Natural killer cell (primary cell): ENCODE results near the gene FIBCD1. TPM values are rescaled to one million over a fixed set of nuclear protein-coding genes. Genes with fewer than 3 reads are reported as not detected.

Experiments
- ATAC-seq, 3 donors: fragments of 150-1000 bp in 2 of 3; fragments of 200-7000 bp in 1 of 3; cut with Tn5 transposase; 1 replicate in 1 of 3; 2 replicates in 2 of 3; pipeline ENCODE4 v1.10.0; 2021; ENCODE audit warnings: mild to moderate bottlenecking in 2 of 3, moderate library complexity in 2 of 3
- DNase-seq, 2 donors: peaks; one replicate each; pipeline versions ENCODE4 v3.0.0 to v3.0.0-alpha.2; 2013 to 2021; ENCODE audit warnings: mixed read lengths in 1 of 2
- H3K27ac ChIP-seq: one replicate; pipeline ENCODE4 v1.5.1; 2013; ENCODE audit warnings: mild to moderate bottlenecking, low read length
- H3K27me3 ChIP-seq: one replicate; pipeline ENCODE4 v1.6.1; 2013; ENCODE audit warnings: low read length; ENCODE audit not compliant: control insufficient read depth, insufficient read depth
- H3K36me3 ChIP-seq: one replicate; pipeline ENCODE4 v1.6.1; 2013; ENCODE audit warnings: low read length; ENCODE audit not compliant: control insufficient read depth, insufficient read depth
- H3K4me1 ChIP-seq: one replicate; pipeline ENCODE4 v1.6.1; 2013; ENCODE audit warnings: low read length; ENCODE audit not compliant: control insufficient read depth, insufficient read depth
- H3K4me3 ChIP-seq: one replicate; pipeline ENCODE4 v1.5.1; 2013; ENCODE audit warnings: low read length
- H3K9me3 ChIP-seq: one replicate; pipeline ENCODE4 v1.6.1; 2013; ENCODE audit warnings: low read length; ENCODE audit not compliant: control insufficient read depth, insufficient read depth
- H3K27ac Mint-ChIP-seq, 2 donors: one replicate each; pipeline ENCODE4 v1.8.0; 2022; ENCODE audit warnings: mild to moderate bottlenecking in 2 of 2, mixed read lengths in 2 of 2, moderate library complexity in 1 of 2
- H3K27me3 Mint-ChIP-seq, 2 donors: one replicate each; pipeline ENCODE4 v1.8.0; 2022; ENCODE audit warnings: low read depth in 2 of 2, mixed read lengths in 2 of 2
- H3K36me3 Mint-ChIP-seq: one replicate; pipeline ENCODE4 v1.8.0; 2022; ENCODE audit warnings: mixed read lengths
- H3K4me1 Mint-ChIP-seq, 2 donors: one replicate each; pipeline ENCODE4 v1.8.0; 2022; ENCODE audit warnings: mixed read lengths in 2 of 2
- H3K4me3 Mint-ChIP-seq: one replicate; pipeline ENCODE4 v1.8.0; 2022; ENCODE audit warnings: mild to moderate bottlenecking, moderate library complexity, mixed read lengths
- H3K9me3 Mint-ChIP-seq, 2 donors: one replicate each; pipeline ENCODE4 v1.8.0; 2022; ENCODE audit warnings: mixed read lengths in 2 of 2
- WGBS: methylation state at CpG from one replicate; pipeline ENCODE4 v1.1.7; 2013; ENCODE audit warnings: missing lambda C conversion rate; ENCODE audit not compliant: insufficient coverage; 5-methylcytosine and 5-hydroxymethylcytosine counted together
- intact Hi-C: fragments of 100-400 bp; cut with micrococcal nuclease; formaldehyde crosslinking; loops from one replicate; pipeline ENCODE4 v1.14.2; 2022
- total RNA-seq, 4 donors: library from RNA; stranded (reverse); fragments of 120-200 nt in 1 of 4; gene quantifications; one replicate each; pipeline versions ENCODE4 v1.2.3 to v1.2.4, GENCODE V29; 2013 to 2022
- TF ChIP-seq, protein P1 (sequence below): fragments of 200-600 bp; IDR thresholded peaks from one replicate; pipeline ENCODE4 v1.8.0; 2022; ENCODE audit warnings: antibody characterized with exemption

FIBCD1 gene
- total RNA-seq, 3 donors from 2014 or later (not counting 1 experiment from before 2014, with no cell fraction given), result not detected

DNA sequence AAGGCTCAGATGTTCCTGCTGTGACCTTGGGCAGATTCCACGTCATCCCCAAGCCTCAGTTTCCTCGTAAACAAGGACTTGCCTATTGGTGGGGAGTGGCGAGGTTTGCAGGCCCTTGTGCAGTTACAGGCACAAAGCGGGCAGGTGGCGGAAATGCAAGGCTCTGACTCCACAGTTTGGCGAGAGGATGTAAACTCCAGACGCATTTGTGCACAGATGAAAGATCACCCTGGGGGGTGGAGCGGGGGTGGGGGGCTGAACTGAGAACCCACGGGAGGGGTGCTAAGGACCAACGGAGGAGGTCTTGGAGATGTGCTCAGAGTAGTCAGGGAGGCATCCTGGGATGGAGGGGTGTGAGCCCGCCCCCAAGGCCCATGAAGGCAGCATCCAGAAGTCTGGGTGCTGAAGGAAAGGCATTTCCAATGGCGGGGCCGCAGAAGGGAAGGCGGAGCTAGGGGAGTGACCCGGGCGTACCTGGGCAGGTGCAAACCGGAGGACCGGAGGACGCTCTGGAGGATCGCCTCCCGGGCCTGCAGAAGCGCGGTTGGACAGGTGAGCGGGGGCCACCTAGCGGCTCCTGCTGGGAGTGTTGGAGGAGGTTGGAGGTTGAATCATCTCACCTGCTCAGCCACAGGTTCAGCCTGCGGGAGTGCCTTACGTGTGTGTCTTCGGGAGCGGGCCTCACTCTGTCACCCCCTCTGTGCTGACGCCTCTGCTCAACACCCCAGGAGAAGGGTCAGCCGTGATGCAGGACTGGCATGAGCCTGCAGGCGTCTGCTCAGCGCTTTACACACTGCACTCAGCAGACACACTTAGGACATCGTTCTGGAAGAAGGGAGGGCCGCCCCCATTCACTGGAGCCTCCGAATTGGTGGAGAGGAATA is 1.9 kb upstream of the FIBCD1 start:
- peaks cover 12% of the 10 kb centered on the region for H3K27me3 ChIP-seq
- WGBS, result 11% methylated on average over 36 of the region's 36 CpGs
- peaks cover 5% of the 10 kb centered on the region for H3K4me1 ChIP-seq
- H3K27me3 Mint-ChIP-seq, result peaks cover 35 to 37% of the 10 kb centered on the region in 2 donors
- H3K4me3 ChIP-seq, result no peak overlapping the region
- H3K4me1 Mint-ChIP-seq, result peaks cover 0 to 9% of the 10 kb centered on the region in 2 donors
- no peak overlapping the region for H3K4me3 Mint-ChIP-seq
- no peaks in the 10 kb centered on the region for H3K9me3 Mint-ChIP-seq
- no peaks in the 10 kb centered on the region for H3K9me3 ChIP-seq
- H3K36me3 Mint-ChIP-seq, result no peaks in the 10 kb centered on the region
- TF ChIP-seq, protein P1, sequence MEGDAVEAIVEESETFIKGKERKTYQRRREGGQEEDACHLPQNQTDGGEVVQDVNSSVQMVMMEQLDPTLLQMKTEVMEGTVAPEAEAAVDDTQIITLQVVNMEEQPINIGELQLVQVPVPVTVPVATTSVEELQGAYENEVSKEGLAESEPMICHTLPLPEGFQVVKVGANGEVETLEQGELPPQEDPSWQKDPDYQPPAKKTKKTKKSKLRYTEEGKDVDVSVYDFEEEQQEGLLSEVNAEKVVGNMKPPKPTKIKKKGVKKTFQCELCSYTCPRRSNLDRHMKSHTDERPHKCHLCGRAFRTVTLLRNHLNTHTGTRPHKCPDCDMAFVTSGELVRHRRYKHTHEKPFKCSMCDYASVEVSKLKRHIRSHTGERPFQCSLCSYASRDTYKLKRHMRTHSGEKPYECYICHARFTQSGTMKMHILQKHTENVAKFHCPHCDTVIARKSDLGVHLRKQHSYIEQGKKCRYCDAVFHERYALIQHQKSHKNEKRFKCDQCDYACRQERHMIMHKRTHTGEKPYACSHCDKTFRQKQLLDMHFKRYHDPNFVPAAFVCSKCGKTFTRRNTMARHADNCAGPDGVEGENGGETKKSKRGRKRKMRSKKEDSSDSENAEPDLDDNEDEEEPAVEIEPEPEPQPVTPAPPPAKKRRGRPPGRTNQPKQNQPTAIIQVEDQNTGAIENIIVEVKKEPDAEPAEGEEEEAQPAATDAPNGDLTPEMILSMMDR, result peak; percentile 77
- intact Hi-C loops, result loop anchor here (1.0 to 5.0 kb wide), 2 partner anchors 169 to 234 kb away; no protein-coding TSS in a partner anchor
- peak; percentile 53 to 76 for DNase-seq
- H3K36me3 ChIP-seq, result no peaks in the 10 kb centered on the region
- no peak overlapping the region for H3K27ac Mint-ChIP-seq
- no peak overlapping the region for H3K27ac ChIP-seq
- ATAC-seq, result peak; percentile 61 to 90 (median 81)

DNA sequence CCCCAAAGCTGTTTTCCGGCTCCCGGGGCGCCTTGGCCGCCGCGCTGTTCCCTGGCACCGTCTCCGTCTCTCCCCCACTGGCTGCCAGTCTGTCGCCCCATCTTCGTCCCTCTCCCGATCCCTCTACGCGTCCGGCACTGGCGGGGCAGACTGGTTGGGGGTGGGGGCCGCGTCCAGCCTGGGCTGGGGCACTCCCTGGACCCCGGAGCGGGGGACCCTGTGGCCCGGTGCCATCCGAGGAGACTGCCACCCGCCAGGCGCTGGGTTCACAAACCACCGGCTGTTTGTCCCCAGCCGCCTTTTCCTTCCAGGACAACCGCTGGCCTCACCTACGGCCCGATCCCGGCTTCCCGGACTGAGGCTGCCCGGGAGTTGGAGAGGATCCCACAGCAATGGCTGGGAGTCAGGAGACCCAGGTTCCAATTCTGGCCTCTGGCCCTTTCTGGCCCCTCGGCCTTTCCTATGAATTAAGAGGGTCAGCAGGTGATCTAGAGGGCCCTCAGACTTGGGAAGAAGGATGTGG is 1.0 kb upstream of the FIBCD1 start:
- no peak overlapping the region for H3K4me3 Mint-ChIP-seq
- TF ChIP-seq, protein P1, result no peak
- peaks cover 31 to 37% of the 10 kb centered on the region in 2 donors for H3K27me3 Mint-ChIP-seq
- no peaks in the 10 kb centered on the region for H3K9me3 Mint-ChIP-seq
- no peak for DNase-seq
- intact Hi-C loops, result loop anchor here (5.0 kb wide), 1 partner anchor 168 kb away; no protein-coding TSS in a partner anchor
- no peaks in the 10 kb centered on the region for H3K36me3 Mint-ChIP-seq
- H3K4me1 Mint-ChIP-seq, result peaks cover 0 to 9% of the 10 kb centered on the region in 2 donors
- Histone ChIP-seq H3K36me3 (no peaks in the 10 kb centered on the region), H3K4me1 (peaks cover 5% of the 10 kb centered on the region), H3K27me3 (peaks cover 12% of the 10 kb centered on the region), H3K9me3 (no peaks in the 10 kb centered on the region), H3K27ac (no peak overlapping the region), H3K4me3 (no peak overlapping the region)
- ATAC-seq, result no peak
- H3K27ac Mint-ChIP-seq, result no peak overlapping the region
- WGBS, result 3% methylated on average over 32 of the region's 32 CpGs

DNA sequence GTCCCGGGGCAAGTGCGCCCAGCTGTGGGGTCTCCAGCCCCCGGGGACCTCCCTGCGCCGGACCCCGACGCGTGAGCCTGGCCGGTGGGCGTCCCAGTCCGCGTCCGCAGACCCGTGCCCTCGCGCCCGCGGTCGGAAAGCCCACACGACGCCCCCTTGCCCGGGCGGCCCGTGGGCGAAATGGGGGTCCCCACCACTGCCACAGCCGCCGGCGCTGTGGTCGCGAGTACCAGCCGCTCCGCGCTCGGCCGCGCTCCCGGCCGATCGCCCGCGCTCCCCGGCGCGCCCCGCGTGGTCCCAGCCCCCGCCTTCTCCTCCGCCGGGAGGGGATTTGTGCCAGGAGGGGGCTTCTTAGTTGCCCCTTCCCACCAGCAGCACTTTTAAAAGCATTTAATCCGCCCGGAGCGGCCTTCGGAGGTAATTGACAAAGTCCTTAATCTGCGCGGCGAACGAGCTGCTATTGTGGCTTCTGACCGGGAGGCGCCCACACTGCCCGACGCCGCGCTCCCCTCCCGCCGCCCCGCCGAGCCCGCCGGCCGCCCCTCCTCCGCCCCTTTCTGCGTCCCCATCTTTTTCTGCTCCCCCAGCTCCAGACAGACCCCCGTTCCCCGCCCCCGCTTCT is 469 bp upstream of the FIBCD1 start:
- no peak overlapping the region for H3K4me3 Mint-ChIP-seq
- DNase-seq (no peak), ATAC-seq (no peak)
- intact Hi-C loops, result loop anchor here (5.0 kb wide), 1 partner anchor 167 kb away; no protein-coding TSS in a partner anchor
- H3K36me3 Mint-ChIP-seq, result no peaks in the 10 kb centered on the region
- H3K9me3 Mint-ChIP-seq, result no peaks in the 10 kb centered on the region
- Histone ChIP-seq H3K27me3 (peaks cover 12% of the 10 kb centered on the region), H3K4me1 (peaks cover 5% of the 10 kb centered on the region), H3K4me3 (no peak overlapping the region), H3K9me3 (no peaks in the 10 kb centered on the region), H3K27ac (no peak overlapping the region), H3K36me3 (no peaks in the 10 kb centered on the region)
- no peak overlapping the region for H3K27ac Mint-ChIP-seq
- peaks cover 37 to 42% of the 10 kb centered on the region in 2 donors for H3K27me3 Mint-ChIP-seq
- TF ChIP-seq, protein P1, result no peak
- peaks cover 0 to 9% of the 10 kb centered on the region in 2 donors for H3K4me1 Mint-ChIP-seq
- under 1% methylated on average over 71 of the region's 75 CpGs for WGBS
